ENCODE data around the gene ATAD1. TPM values are rescaled to one million over a fixed set of nuclear protein-coding genes. Genes with fewer than 3 reads are reported as not detected.

The ATAD1 gene
- total RNA-seq, 4 donors from 2014 or later, result 36.6 to 52.8 (median 45.8) TPM

DNA sequence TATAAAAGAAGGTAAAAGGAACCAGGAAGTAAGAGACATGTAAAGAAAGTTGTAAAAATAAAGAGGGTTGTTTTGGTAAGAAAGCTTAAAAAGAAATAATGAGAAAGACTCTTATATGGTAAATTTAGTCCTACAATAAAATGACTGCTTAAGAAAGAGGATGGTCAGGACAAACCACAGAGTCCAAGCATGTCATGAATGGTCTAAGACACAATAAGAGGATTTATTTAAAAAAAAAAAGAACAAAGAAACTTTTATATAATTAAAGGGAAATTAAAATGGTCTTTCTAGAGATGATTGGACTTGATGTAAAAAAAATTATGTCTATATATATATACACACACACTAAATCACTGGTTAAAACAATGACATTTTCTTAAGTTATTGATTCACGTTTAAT, 18.2 kb downstream of the ATAD1 start:
- 83 to 89% methylated on average over 1 of the region's 1 CpG for WGBS, 2 donors (ENCODE audit: low coverage in 1 of 2)
- no peak for ATAC-seq
- no peak overlapping the region for H3K4me3 ChIP-seq
- peaks cover 0 to 12% (median 0%) of the 10 kb centered on the region in 3 donors for H3K4me1 ChIP-seq
- no peaks in the 10 kb centered on the region for H3K9me3 ChIP-seq
- TF ChIP-seq, protein P1, sequence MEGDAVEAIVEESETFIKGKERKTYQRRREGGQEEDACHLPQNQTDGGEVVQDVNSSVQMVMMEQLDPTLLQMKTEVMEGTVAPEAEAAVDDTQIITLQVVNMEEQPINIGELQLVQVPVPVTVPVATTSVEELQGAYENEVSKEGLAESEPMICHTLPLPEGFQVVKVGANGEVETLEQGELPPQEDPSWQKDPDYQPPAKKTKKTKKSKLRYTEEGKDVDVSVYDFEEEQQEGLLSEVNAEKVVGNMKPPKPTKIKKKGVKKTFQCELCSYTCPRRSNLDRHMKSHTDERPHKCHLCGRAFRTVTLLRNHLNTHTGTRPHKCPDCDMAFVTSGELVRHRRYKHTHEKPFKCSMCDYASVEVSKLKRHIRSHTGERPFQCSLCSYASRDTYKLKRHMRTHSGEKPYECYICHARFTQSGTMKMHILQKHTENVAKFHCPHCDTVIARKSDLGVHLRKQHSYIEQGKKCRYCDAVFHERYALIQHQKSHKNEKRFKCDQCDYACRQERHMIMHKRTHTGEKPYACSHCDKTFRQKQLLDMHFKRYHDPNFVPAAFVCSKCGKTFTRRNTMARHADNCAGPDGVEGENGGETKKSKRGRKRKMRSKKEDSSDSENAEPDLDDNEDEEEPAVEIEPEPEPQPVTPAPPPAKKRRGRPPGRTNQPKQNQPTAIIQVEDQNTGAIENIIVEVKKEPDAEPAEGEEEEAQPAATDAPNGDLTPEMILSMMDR (IDR thresholded peaks at IDR 0.05), result no peak
- TF ChIP-seq POLR2A (IDR thresholded peaks at IDR 0.05) (no peak), EP300 (IDR thresholded peaks at IDR 0.05) (no peak), POLR2AphosphoS5 (IDR thresholded peaks at IDR 0.05) (no peak)
- H3K27me3 ChIP-seq, result no peaks in the 10 kb centered on the region
- H3K36me3 ChIP-seq, result peaks cover 0 to 9% of the 10 kb centered on the region in 2 donors
- no peak overlapping the region for H3K27ac ChIP-seq

DNA sequence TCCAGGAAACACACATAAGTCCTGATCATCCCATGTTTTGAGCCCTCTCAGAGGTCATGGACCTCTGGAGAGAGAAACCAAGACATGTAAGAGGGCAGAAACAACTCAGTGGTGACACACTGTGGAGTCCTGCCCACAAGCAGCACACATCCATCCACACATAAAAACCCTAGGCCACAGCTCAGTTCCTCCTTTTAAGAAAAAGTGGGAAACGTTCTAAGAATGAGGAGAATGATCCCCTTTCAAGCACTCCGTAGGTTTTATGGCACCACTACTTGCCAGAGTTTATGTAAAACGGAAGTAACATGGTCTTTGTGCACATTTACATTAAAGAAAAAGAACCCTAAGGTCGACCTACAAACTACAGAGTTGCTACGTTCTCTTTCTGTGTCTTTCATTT, 19.9 kb downstream of the ATAD1 start:
- H3K9me3 ChIP-seq, result no peaks in the 10 kb centered on the region
- no peak overlapping the region for H3K4me3 ChIP-seq
- H3K27me3 ChIP-seq, result no peaks in the 10 kb centered on the region
- no peak overlapping the region for H3K27ac ChIP-seq
- WGBS, 2 donors (ENCODE audit: low coverage in 1 of 2), result 87 to 95% methylated on average over 5 of the region's 5 CpGs
- no peak for ATAC-seq
- TF ChIP-seq POLR2AphosphoS5 (IDR thresholded peaks at IDR 0.05) (no peak), EP300 (IDR thresholded peaks at IDR 0.05) (no peak), POLR2A (IDR thresholded peaks at IDR 0.05) (no peak)
- TF ChIP-seq, protein P1 (IDR thresholded peaks at IDR 0.05), result no peak
- H3K36me3 ChIP-seq, result peaks cover 0 to 9% of the 10 kb centered on the region in 2 donors
- peaks cover 0 to 6% (median 0%) of the 10 kb centered on the region in 3 donors for H3K4me1 ChIP-seq

GRCh38 chr10:87794285-87794684, 23.7 kb downstream of the ATAD1 start:
- no peak for ATAC-seq
- 67 to 84% methylated on average over 1 to 3 of the region's 3 CpGs for WGBS, 2 donors (ENCODE audit: low coverage in 1 of 2)
- Histone ChIP-seq H3K9me3 (no peaks in the 10 kb centered on the region), H3K4me3 (no peak overlapping the region), H3K36me3 (peaks cover 0 to 10% of the 10 kb centered on the region in 2 donors), H3K4me1 (peaks cover 0 to 21% (median 0%) of the 10 kb centered on the region in 3 donors), H3K27me3 (no peaks in the 10 kb centered on the region), H3K27ac (no peak overlapping the region)
- TF ChIP-seq POLR2AphosphoS5 (IDR thresholded peaks at IDR 0.05) (no peak), POLR2A (IDR thresholded peaks at IDR 0.05) (no peak), EP300 (IDR thresholded peaks at IDR 0.05) (no peak)
- TF ChIP-seq, protein P1 (IDR thresholded peaks at IDR 0.05), result no peak

DNA sequence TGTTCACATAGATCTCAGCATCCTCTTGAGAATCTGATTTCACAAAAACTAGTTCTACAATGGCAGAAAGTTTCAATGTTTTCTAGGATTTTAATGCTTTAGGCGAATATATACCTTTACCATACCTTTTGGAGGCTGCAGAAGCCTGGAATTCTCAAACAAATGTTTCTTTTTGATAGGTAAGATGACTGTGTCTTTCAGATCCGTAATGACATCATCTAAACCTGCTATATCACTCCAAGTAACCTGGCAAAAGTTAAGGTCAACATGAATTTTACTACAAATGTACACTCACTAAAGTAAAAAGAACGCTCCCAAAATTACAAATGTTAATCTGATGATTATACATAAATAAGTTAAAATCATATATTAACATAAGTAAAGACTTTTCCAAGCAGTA, 27.8 kb downstream of the ATAD1 start:
- WGBS, 2 donors (ENCODE audit: low coverage in 1 of 2), result 82 to 88% methylated on average over 3 of the region's 3 CpGs
- Histone ChIP-seq H3K4me3 (no peak overlapping the region), H3K9me3 (no peaks in the 10 kb centered on the region), H3K27me3 (no peaks in the 10 kb centered on the region), H3K36me3 (peaks cover 0 to 17% of the 10 kb centered on the region in 2 donors), H3K4me1 (peaks cover 0 to 21% (median 0%) of the 10 kb centered on the region in 3 donors), H3K27ac (no peak overlapping the region)
- no peak for ATAC-seq
- TF ChIP-seq POLR2A (IDR thresholded peaks at IDR 0.05) (no peak), POLR2AphosphoS5 (IDR thresholded peaks at IDR 0.05) (no peak)

- Histone ChIP-seq H3K36me3 (peaks cover 0 to 31% of the 10 kb centered on the region in 2 donors), H3K9me3 (no peaks in the 10 kb centered on the region), H3K4me1 (peaks cover 0 to 15% (median 0%) of the 10 kb centered on the region in 3 donors), H3K4me3 (no peak overlapping the region), H3K27me3 (no peaks in the 10 kb centered on the region), H3K27ac (no peak overlapping the region)
- no peak for ATAC-seq
- no peak for TF ChIP-seq EP300 (IDR thresholded peaks at IDR 0.05)
- WGBS, 2 donors (ENCODE audit: low coverage in 1 of 2), result 88 to 96% methylated on average over 1 to 7 of the region's 7 CpGs
Observed at GRCh38 chr10:87786421-87786820, 31.6 kb downstream of the ATAD1 start.

GRCh38 chr10:87782721-87783120, 35.3 kb downstream of the ATAD1 start:
- no peaks in the 10 kb centered on the region for H3K9me3 ChIP-seq
- H3K27ac ChIP-seq, result no peak overlapping the region
- peaks cover 0 to 47% of the 10 kb centered on the region in 2 donors for H3K36me3 ChIP-seq
- WGBS, 2 donors (ENCODE audit: low coverage in 1 of 2), result 94 to 100% methylated on average over 2 to 6 of the region's 6 CpGs
- no peak overlapping the region for H3K4me3 ChIP-seq
- no peak for ATAC-seq
- H3K4me1 ChIP-seq, result no peaks in the 10 kb centered on the region
- no peaks in the 10 kb centered on the region for H3K27me3 ChIP-seq
- no peak for TF ChIP-seq POLR2A (IDR thresholded peaks at IDR 0.05)
- no peak for TF ChIP-seq POLR2AphosphoS5 (IDR thresholded peaks at IDR 0.05)
- TF ChIP-seq EP300 (IDR thresholded peaks at IDR 0.05), result no peak

All from gastroesophageal sphincter (tissue), 4 donors.